ENCODE results near the gene CDC42.
A peak's percentile ranks its signal among the peaks of the same experiment; 100 is the strongest.

Gene CDC42

GRCh38 chr1:22123901-22124404 is 71.4 kb downstream of the CDC42 start:
- no peak overlapping the region for H3K4me3 ChIP-seq (ENCODE audit: low read length)

GRCh38 chr1:22124592-22125229 is 72.2 kb downstream of the CDC42 start:
- Histone ChIP-seq H4K8ac (ENCODE audit: low read depth, low read length) (no peak overlapping the region), H3K27ac (ENCODE audit: low read depth, low read length) (no peak overlapping the region), H3K4ac (ENCODE audit: low read depth, low read length) (no peak overlapping the region), H2BK15ac (replicated peaks; ENCODE audit: low read depth) (no peak overlapping the region), H3K9ac (ENCODE audit: low read length) (no peak overlapping the region), H2BK120ac (ENCODE audit: low read depth, low read length) (no peak overlapping the region), H3K23ac (ENCODE audit: low read length) (peak overlapping the region; percentile 31), H3K4me3 (ENCODE audit: low read length) (no peak overlapping the region), H3K56ac (ENCODE audit: low read length) (no peak overlapping the region), H3K79me2 (ENCODE audit: control insufficient read depth, insufficient read depth, low read length) (no peaks in the 10 kb centered on the region), H2BK5ac (ENCODE audit: low read length) (no peak overlapping the region), H3K18ac (ENCODE audit: low read length) (no peak overlapping the region), H4K5ac (ENCODE audit: low read length) (no peak overlapping the region), H3K36me3 (ENCODE audit: control insufficient read depth, insufficient read depth, low read length) (no peaks in the 10 kb centered on the region), H3K27me3 (ENCODE audit: insufficient read depth, low read length, poor library complexity) (no peaks in the 10 kb centered on the region), H3K79me1 (ENCODE audit: low read length) (no peaks in the 10 kb centered on the region), H3K4me1 (ENCODE audit: control insufficient read depth, low read depth, low read length) (no peaks in the 10 kb centered on the region), H2AK5ac (ENCODE audit: low read length) (no peak overlapping the region), H3K4me2 (ENCODE audit: low read length) (no peak overlapping the region)
- no CpG with 5 or more reads among the region's 8 CpGs for WGBS (ENCODE audit: extremely low coverage, insufficient coverage, low lambda C conversion rate)
- DNase-seq = no peak

More at GRCh38 chr1:22123901-22124404, 71.4 kb downstream of the CDC42 start:
- H3K27me3 ChIP-seq (ENCODE audit: insufficient read depth, low read length, poor library complexity) = no peaks in the 10 kb centered on the region
- DNase-seq = no peak
- no CpG with 5 or more reads among the region's 9 CpGs for WGBS (ENCODE audit: extremely low coverage, insufficient coverage, low lambda C conversion rate)
- H2BK120ac ChIP-seq (ENCODE audit: low read depth, low read length) = no peak overlapping the region
- H3K79me1 ChIP-seq (ENCODE audit: low read length) = no peaks in the 10 kb centered on the region
- H3K27ac ChIP-seq (ENCODE audit: low read depth, low read length) = no peak overlapping the region
- H3K4ac ChIP-seq (ENCODE audit: low read depth, low read length) = no peak overlapping the region
- no peak overlapping the region for H2BK5ac ChIP-seq (ENCODE audit: low read length)
- H4K8ac ChIP-seq (ENCODE audit: low read depth, low read length) = no peak overlapping the region
- H3K4me1 ChIP-seq (ENCODE audit: control insufficient read depth, low read depth, low read length) = no peaks in the 10 kb centered on the region
- H4K5ac ChIP-seq (ENCODE audit: low read length) = no peak overlapping the region
- H3K18ac ChIP-seq (ENCODE audit: low read length) = no peak overlapping the region
- no peak overlapping the region for H3K23ac ChIP-seq (ENCODE audit: low read length)
- no peaks in the 10 kb centered on the region for H3K36me3 ChIP-seq (ENCODE audit: control insufficient read depth, insufficient read depth, low read length)
- no peak overlapping the region for H2BK15ac ChIP-seq (replicated peaks; ENCODE audit: low read depth)
- H3K56ac ChIP-seq (ENCODE audit: low read length) = no peak overlapping the region
- H3K4me2 ChIP-seq (ENCODE audit: low read length) = no peak overlapping the region
- H3K79me2 ChIP-seq (ENCODE audit: control insufficient read depth, insufficient read depth, low read length) = no peaks in the 10 kb centered on the region
- no peak overlapping the region for H2AK5ac ChIP-seq (ENCODE audit: low read length)
- no peak overlapping the region for H3K9ac ChIP-seq (ENCODE audit: low read length)

- H3K18ac ChIP-seq (ENCODE audit: low read length) = no peak overlapping the region
- H2BK5ac ChIP-seq (ENCODE audit: low read length) = no peak overlapping the region
- no peaks in the 10 kb centered on the region for H3K79me2 ChIP-seq (ENCODE audit: control insufficient read depth, insufficient read depth, low read length)
- H3K9ac ChIP-seq (ENCODE audit: low read length) = no peak overlapping the region
- no peak overlapping the region for H3K4me3 ChIP-seq (ENCODE audit: low read length)
- no peak overlapping the region for H3K27ac ChIP-seq (ENCODE audit: low read depth, low read length)
- no peaks in the 10 kb centered on the region for H3K79me1 ChIP-seq (ENCODE audit: low read length)
- no peaks in the 10 kb centered on the region for H3K27me3 ChIP-seq (ENCODE audit: insufficient read depth, low read length, poor library complexity)
- H4K5ac ChIP-seq (ENCODE audit: low read length) = no peak overlapping the region
- no peak overlapping the region for H3K56ac ChIP-seq (ENCODE audit: low read length)
- no peak overlapping the region for H3K4me2 ChIP-seq (ENCODE audit: low read length)
- H4K8ac ChIP-seq (ENCODE audit: low read depth, low read length) = no peak overlapping the region
- no peaks in the 10 kb centered on the region for H3K36me3 ChIP-seq (ENCODE audit: control insufficient read depth, insufficient read depth, low read length)
- H2BK15ac ChIP-seq (replicated peaks; ENCODE audit: low read depth) = no peak overlapping the region
- WGBS (ENCODE audit: extremely low coverage, insufficient coverage, low lambda C conversion rate) = no CpG with 5 or more reads among the region's 12 CpGs
- H3K4ac ChIP-seq (ENCODE audit: low read depth, low read length) = no peak overlapping the region
- H2BK120ac ChIP-seq (ENCODE audit: low read depth, low read length) = no peak overlapping the region
- no peaks in the 10 kb centered on the region for H3K4me1 ChIP-seq (ENCODE audit: control insufficient read depth, low read depth, low read length)
- no peak overlapping the region for H3K23ac ChIP-seq (ENCODE audit: low read length)
- no peak overlapping the region for H2AK5ac ChIP-seq (ENCODE audit: low read length)
- no peak for DNase-seq
These were observed 74.0 kb downstream of the CDC42 start for GRCh38 chr1:22126531-22126930.

GRCh38 chr1:22127248-22127647 is 74.7 kb downstream of the CDC42 start:
- no CpG with 5 or more reads among the region's 6 CpGs for WGBS (ENCODE audit: extremely low coverage, insufficient coverage, low lambda C conversion rate)
- no peak overlapping the region for H3K4me3 ChIP-seq (ENCODE audit: low read length)

GRCh38 chr1:22127731-22128130 is 75.2 kb downstream of the CDC42 start:
- Histone ChIP-seq H3K23ac (ENCODE audit: low read length) (no peak overlapping the region), H2AK5ac (ENCODE audit: low read length) (no peak overlapping the region), H3K79me1 (ENCODE audit: low read length) (no peaks in the 10 kb centered on the region), H3K4me2 (ENCODE audit: low read length) (no peak overlapping the region), H3K4ac (ENCODE audit: low read depth, low read length) (no peak overlapping the region), H3K27ac (ENCODE audit: low read depth, low read length) (no peak overlapping the region), H3K36me3 (ENCODE audit: control insufficient read depth, insufficient read depth, low read length) (no peaks in the 10 kb centered on the region), H2BK15ac (replicated peaks; ENCODE audit: low read depth) (no peak overlapping the region), H4K8ac (ENCODE audit: low read depth, low read length) (no peak overlapping the region), H3K56ac (ENCODE audit: low read length) (no peak overlapping the region), H3K9ac (ENCODE audit: low read length) (no peak overlapping the region), H3K4me3 (ENCODE audit: low read length) (no peak overlapping the region), H3K4me1 (ENCODE audit: control insufficient read depth, low read depth, low read length) (no peaks in the 10 kb centered on the region), H3K18ac (ENCODE audit: low read length) (no peak overlapping the region), H2BK120ac (ENCODE audit: low read depth, low read length) (no peak overlapping the region), H2BK5ac (ENCODE audit: low read length) (no peak overlapping the region), H4K5ac (ENCODE audit: low read length) (no peak overlapping the region), H3K79me2 (ENCODE audit: control insufficient read depth, insufficient read depth, low read length) (no peaks in the 10 kb centered on the region), H3K27me3 (ENCODE audit: insufficient read depth, low read length, poor library complexity) (no peaks in the 10 kb centered on the region)
- DNase-seq = no peak
- WGBS (ENCODE audit: extremely low coverage, insufficient coverage, low lambda C conversion rate) = no CpG with 5 or more reads among the region's 3 CpGs

More at GRCh38 chr1:22127248-22127647, 74.7 kb downstream of the CDC42 start:
- Histone ChIP-seq H3K4me2 (ENCODE audit: low read length) (no peak overlapping the region), H3K4me1 (ENCODE audit: control insufficient read depth, low read depth, low read length) (no peaks in the 10 kb centered on the region), H3K27ac (ENCODE audit: low read depth, low read length) (no peak overlapping the region), H3K27me3 (ENCODE audit: insufficient read depth, low read length, poor library complexity) (no peaks in the 10 kb centered on the region), H3K18ac (ENCODE audit: low read length) (no peak overlapping the region), H3K4ac (ENCODE audit: low read depth, low read length) (no peak overlapping the region), H3K79me2 (ENCODE audit: control insufficient read depth, insufficient read depth, low read length) (no peaks in the 10 kb centered on the region), H3K36me3 (ENCODE audit: control insufficient read depth, insufficient read depth, low read length) (no peaks in the 10 kb centered on the region), H3K56ac (ENCODE audit: low read length) (no peak overlapping the region), H4K8ac (ENCODE audit: low read depth, low read length) (no peak overlapping the region), H2BK15ac (replicated peaks; ENCODE audit: low read depth) (no peak overlapping the region), H2BK5ac (ENCODE audit: low read length) (no peak overlapping the region), H3K23ac (ENCODE audit: low read length) (no peak overlapping the region), H2BK120ac (ENCODE audit: low read depth, low read length) (no peak overlapping the region), H4K5ac (ENCODE audit: low read length) (no peak overlapping the region), H2AK5ac (ENCODE audit: low read length) (no peak overlapping the region), H3K79me1 (ENCODE audit: low read length) (no peaks in the 10 kb centered on the region), H3K9ac (ENCODE audit: low read length) (no peak overlapping the region)
- DNase-seq = no peak

GRCh38 chr1:22128392-22128791 is 75.9 kb downstream of the CDC42 start:
- no peak overlapping the region for H3K27ac ChIP-seq (ENCODE audit: low read depth, low read length)
- no peaks in the 10 kb centered on the region for H3K79me2 ChIP-seq (ENCODE audit: control insufficient read depth, insufficient read depth, low read length)
- no peak overlapping the region for H3K23ac ChIP-seq (ENCODE audit: low read length)
- no peak overlapping the region for H3K56ac ChIP-seq (ENCODE audit: low read length)
- H3K4me2 ChIP-seq (ENCODE audit: low read length) = no peak overlapping the region
- no peak for DNase-seq
- WGBS (ENCODE audit: extremely low coverage, insufficient coverage, low lambda C conversion rate) = no CpG with 5 or more reads among the region's 12 CpGs
- H3K4ac ChIP-seq (ENCODE audit: low read depth, low read length) = no peak overlapping the region
- H2BK15ac ChIP-seq (replicated peaks; ENCODE audit: low read depth) = no peak overlapping the region
- no peaks in the 10 kb centered on the region for H3K27me3 ChIP-seq (ENCODE audit: insufficient read depth, low read length, poor library complexity)
- no peak overlapping the region for H2AK5ac ChIP-seq (ENCODE audit: low read length)
- no peaks in the 10 kb centered on the region for H3K36me3 ChIP-seq (ENCODE audit: control insufficient read depth, insufficient read depth, low read length)
- no peaks in the 10 kb centered on the region for H3K4me1 ChIP-seq (ENCODE audit: control insufficient read depth, low read depth, low read length)
- H3K4me3 ChIP-seq (ENCODE audit: low read length) = no peak overlapping the region
- no peak overlapping the region for H2BK5ac ChIP-seq (ENCODE audit: low read length)
- no peak overlapping the region for H2BK120ac ChIP-seq (ENCODE audit: low read depth, low read length)
- H4K8ac ChIP-seq (ENCODE audit: low read depth, low read length) = no peak overlapping the region
- H3K18ac ChIP-seq (ENCODE audit: low read length) = no peak overlapping the region
- H3K79me1 ChIP-seq (ENCODE audit: low read length) = no peaks in the 10 kb centered on the region
- H4K5ac ChIP-seq (ENCODE audit: low read length) = no peak overlapping the region
- H3K9ac ChIP-seq (ENCODE audit: low read length) = no peak overlapping the region
